CD4-positive, alpha-beta T cell treated with Interleukin-17A for 1 hour (primary cell): Measurements from ENCODE around the gene SENP1.
A peak's percentile ranks its signal among the peaks of the same experiment; 100 is the strongest.

Source experiments
- DNase-seq: peaks from one replicate; pipeline ENCODE4 v3.0.0-alpha.2; 2020

The SENP1 gene

DNA sequence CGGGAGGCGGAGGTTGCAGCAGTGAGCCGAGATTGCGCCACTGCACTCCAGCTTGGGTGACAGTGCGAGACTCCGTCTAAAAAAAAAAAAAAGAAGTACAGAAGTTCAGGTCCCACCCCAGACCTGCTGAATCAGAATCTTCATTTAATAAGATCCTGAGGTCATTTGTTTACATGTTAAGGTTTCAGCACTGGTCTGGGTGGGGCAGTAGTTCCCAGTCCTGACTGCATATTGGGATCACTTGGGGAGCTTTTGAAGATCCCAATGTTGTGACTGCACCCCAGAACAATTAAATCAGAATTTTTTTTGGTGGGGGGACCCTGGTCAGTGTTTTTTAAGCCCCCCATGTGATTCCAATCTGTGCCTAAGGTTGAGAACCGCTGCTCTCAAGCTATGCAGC lies 89.9 kb downstream of the SENP1 start:
- no peak for DNase-seq

DNA sequence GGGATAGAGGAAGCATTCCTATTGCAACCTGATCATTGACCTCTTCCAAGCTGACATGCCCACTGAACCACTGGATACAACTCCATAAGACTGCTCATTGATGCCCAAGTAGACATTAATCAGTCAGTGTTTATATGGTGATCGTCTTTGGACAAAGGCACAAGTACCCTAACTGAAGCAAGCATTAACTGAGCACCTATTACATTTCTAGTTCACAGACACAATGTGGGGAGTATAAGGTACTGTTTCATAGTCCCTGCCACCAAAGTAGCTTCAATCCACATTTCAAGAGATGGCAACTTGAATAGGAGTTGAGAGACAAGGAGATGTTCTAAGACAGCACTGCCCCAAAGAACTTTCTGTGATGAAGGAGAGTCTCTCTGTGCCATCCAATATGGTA lies 90.8 kb downstream of the SENP1 start:
- no peak for DNase-seq

DNA sequence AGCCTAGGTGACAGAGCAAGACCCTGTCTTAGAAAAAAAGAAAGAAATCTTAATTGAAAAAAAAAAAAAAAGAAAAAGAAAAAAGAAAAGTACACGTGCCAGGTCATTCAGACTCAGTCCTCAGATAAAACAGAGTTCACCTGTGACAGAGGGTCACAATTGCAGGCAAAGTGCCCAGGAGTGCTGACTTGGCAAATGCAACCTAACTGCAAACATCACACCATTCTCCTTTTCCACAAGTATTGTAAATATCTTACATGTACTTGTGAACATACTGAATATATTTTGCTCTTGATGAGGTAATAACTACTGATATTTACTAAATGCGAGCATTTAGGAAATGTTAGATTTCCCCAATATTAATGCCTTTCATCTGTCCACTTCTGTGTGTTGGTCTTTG lies 92.6 kb downstream of the SENP1 start:
- no peak for DNase-seq

DNA sequence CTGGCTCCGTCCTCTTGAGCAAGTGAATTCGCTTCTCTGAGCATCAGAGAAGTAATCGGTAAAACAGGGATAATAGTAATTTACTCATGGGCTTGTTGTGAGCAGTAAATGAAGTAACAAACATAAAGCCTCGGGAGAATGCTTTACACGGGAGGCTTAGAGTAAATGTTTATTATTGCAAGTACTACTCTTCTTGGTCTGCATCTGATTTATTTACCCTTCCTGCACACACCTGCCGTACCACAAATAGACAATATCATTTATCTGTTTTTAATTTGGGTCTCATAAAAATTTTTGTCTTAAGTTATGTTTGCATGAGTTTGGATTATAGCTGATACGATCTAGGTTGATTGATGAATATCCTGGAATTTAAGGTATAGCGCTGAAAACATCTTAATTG lies 93.8 kb downstream of the SENP1 start:
- no peak for DNase-seq

DNA sequence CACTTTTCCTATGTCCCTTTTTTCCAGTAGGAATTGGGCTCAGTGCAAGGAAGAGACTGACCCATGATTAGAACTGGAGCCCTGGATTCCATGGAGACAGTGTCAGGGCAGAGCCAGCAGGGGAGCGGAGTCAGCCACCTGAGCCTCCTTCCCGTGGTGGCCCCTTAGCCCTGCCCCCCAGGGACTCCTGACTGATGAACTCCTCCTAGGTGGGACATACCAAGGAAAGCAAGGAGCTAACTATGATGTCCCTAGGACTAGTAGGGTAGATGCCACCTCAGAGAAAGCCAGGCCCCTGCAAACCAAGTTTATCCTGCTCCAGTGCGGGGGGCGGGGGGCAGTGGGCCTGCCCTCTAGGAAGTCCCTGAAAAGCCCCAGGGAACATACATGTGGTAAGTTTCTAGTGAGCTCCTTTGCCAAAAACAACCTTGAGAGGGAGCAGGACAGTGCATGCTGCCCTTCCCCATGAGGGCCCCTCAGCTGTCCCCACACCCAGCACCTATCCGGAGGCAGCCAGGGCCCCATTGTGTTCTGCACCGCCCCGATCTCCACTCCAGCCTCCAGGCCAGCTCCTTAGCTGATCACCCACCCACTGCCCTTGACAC lies 95.4 kb downstream of the SENP1 start:
- DNase-seq: no peak

DNA sequence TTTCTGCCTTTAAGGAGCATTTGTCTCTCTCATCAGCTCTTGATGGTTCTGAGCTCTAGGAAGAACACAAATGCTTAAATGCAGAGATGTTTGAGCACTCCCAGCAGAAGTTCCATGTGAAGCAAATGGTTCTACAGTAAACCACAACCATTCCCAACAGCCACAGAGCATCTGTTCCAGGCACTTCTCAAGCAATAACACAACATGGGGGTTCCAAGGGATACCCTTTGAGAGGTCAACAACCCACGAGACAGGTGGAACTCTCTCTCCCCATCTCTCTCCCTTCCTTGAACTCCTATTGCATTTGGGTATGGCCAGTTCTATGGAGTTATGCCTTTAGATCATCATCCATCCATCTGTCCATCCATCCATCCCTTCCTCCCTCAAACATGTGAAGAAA lies 96.4 kb downstream of the SENP1 start:
- DNase-seq: no peak

DNA sequence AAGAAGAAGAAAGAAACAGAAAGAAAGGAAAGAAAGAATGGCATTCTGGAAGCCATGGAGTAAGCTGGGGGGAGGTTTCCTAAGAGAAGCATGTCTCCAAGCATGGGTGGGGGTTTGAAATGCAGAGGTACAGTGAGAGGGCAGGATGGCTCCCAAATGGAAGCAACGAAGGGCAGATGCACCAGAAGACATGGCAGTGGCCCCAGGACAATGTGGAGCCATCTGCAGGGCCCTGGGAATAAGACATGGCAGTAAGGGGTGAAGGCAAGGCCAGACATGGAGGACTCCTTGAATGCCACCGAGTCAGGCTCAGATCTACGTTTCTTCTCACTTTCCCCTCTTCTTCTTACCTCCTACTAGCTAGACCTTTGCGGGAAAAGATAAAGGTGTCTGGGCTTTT lies 96.9 kb downstream of the SENP1 start:
- DNase-seq: no peak

DNA sequence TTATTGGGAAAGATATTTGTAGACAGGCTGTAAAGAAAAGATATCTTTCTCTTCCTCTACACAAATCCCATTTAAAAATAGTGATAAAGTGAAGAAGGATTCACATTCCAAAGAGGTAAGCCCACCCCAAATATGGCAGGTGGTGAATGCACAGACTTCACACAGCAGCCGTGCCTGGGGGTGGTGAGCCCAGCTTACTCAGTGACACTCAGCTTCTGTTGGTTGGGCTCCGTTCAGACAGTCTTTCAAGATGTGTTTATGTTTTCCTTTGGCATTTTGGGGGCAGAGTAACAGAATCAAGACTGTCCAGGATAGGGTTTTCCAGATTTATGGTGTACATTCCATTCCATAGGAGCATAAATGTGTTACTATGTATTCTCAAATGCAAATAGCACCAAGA lies 97.5 kb downstream of the SENP1 start:
- no peak for DNase-seq

DNA sequence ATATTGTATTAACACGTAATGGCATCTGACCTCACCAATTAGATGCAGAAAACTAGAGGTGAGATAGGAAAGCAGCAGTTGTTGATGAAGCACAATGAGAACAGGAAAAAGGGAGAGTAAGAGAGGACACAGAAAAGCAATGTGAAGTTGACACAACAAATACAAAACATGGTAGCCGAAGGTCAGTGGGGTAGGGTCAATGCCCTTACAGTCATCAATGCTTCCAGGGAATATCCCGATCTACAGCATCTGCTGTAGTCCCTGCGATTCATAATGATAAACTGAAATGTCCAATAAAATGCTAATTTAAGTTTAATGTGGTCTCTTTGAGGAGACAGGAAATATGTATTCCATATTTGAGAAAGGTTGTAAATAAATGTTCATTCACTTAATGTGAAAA lies 98.7 kb downstream of the SENP1 start:
- no peak for DNase-seq

DNA sequence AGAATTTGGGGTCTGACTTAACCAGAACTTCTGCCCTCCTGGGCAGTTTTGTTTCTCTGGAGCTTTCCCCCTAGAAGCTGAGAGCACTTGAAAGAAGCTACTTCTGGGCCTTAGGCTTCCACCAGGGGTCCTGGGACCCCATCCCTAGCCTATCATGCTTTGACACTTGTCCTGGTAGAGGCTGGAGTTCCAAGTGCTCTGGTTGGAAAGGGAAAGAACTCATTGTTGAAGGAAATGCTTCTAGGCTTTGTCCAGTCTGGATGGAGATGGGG lies 100.2 kb downstream of the SENP1 start:
- no peak for DNase-seq

DNA sequence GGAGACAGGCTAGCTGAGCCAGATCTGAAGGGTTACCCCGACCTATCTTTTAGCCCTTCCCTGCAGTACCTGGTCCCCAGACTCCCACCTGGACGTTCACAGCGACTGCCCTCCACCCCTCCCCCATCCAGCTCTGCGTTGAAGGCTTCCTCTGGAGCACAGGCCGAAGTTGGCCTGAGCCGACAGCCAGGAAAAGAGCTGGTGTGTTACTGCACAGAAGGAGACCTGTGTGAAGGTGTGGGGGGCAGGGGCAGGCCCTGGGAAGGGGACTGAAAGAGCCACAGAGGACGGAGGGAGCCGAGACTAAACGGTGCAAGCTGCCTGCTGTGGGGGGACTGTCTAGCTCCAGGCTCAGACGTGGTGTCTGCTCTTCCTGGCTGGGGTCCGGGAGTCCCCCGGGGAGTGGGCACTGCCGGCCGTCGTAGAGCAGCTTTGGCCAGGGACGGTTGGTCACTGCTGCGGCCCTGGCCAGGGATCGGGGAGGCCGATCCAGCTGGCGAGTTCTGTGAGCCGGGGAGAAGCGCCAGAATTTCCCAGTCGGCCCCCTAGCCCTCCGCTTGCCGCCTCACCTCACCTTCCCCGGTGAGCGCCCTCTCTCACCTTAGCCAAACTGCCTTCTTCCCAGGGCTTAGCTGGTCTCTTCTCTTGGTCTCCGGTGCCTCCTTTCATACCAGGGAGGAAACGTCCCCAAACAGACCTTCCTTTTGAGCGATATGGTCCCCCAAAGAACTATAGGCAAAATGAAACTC lies 100.7 kb downstream of the SENP1 start:
- no peak for DNase-seq

DNA sequence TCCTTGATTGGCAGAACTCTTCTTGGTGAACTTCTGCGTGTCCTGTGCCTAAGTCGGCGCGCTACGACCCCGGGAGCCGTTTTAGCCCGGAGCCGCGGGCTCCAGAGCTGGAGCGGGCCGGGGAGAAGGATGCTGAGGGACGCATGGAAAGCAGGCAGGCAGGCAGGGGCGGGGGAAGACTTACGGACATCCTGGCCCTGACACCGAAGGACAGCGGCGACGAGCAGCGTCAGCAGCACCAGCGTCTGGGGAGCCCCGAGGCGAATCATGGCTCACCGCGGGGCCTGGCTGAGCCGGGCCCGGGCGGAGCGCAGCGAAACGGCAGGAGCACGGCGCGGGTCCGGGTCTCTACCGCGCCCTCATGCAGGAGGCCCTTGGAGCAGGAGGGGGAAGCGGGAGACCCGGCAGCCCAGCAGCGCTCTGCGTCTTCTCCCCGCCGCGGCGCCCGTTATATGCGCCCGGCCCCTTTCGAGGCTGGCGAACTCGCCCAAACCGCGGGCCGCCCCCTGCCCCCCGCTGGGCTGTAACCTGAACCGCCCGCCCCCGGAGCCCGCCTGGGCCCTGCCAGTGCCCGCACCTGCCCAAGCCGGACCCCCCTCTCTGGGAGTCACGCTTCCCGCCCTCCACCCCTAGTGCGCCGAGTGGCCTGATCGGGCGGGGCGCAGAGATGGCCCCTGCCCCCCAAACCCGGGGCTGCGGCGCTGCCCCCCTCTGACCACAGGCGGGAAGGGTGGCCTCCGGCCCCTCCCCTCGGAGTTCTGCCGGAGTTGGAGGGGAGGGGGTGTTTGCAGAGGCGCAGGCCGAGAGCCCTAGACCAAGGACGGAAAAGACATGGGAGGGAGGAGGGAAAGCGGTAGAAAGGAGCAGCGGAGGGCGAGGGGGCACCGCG lies 101.6 kb downstream of the SENP1 start, which contains the start of gene COL2A1:
COL2A1 (minus strand) TSS at position 424 of the 889 bp plus-strand sequence; CDS start at position 269, 155 bp downstream.
- DNase-seq: peak; percentile 1

DNA sequence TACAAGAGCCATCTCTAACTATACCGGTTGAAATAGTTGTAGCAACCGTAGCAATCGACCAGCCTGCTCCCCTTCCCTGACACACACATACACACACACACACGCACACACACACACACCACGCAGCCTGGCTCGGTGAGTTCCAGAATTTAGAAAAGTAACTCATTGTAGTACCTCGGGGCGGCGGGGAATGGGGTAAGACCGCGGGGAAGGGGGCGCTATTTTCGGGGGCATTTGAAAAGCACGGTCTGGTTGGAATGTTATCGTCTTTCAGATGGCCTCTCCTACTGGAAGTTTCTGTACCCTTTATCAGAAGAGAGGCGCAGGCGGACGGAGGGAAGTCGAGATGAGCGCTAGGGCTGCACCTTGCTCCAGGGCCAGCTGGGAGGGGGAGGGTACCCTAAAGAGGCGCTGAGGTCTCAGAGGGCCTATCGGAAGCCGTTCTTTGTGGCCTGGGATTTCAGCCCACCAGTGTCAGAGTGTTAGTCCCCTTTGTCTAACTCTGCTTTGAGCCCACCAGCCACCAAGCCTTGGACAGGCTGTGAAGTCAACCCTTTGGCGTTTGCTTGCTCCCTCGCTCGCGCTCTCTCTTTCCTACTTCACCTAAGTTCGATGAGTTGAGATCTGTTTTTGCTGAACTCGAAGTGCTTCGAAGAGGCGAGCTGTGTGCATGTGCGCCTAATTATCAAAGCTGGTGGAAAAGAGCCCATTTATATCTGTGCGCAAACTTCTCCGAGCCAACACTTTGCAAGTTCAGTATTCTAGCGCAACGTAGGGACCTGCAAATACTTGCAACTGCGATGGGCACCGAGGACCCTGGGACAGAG lies 102.4 kb downstream of the SENP1 start:
- DNase-seq: peak; percentile 3

DNA sequence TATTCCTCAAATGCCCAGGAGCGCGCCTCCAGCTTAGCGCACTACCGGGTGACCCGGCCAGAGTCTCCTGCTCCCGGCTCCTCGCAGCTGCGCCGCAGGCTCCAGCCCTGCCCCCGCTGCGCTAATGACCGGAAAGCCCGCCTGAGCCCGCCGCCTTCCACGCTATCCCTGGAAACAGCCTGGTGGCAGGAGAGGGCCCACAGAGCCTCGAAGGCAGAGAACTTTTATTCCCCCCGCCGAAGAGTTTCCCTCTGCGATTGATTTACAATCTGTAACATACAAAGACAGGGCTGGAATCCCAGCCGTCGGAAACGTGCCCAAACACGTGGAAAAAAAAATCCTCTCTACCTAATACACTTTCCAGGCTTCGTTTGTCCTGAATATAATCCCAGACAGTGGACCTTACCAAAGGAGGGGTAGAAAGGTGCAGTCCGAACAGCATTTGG lies 103.1 kb downstream of the SENP1 start:
- DNase-seq: peak; percentile 0

DNA sequence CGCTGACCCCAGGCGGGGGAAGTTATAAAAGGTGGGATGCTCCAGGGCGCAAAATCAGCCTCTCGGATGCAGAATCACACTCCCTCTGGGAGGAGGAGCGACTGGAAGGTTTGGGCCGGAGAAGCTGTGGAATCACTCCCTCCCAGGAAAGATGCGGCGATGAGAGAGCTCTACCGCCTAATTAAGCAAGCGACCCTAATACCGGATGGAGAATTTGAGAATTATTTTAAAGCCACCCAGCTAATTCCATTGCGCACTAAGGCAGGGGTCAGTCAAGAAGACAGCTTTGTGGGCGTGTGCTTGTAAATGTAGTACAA lies 103.5 kb downstream of the SENP1 start:
- DNase-seq: no peak

DNA sequence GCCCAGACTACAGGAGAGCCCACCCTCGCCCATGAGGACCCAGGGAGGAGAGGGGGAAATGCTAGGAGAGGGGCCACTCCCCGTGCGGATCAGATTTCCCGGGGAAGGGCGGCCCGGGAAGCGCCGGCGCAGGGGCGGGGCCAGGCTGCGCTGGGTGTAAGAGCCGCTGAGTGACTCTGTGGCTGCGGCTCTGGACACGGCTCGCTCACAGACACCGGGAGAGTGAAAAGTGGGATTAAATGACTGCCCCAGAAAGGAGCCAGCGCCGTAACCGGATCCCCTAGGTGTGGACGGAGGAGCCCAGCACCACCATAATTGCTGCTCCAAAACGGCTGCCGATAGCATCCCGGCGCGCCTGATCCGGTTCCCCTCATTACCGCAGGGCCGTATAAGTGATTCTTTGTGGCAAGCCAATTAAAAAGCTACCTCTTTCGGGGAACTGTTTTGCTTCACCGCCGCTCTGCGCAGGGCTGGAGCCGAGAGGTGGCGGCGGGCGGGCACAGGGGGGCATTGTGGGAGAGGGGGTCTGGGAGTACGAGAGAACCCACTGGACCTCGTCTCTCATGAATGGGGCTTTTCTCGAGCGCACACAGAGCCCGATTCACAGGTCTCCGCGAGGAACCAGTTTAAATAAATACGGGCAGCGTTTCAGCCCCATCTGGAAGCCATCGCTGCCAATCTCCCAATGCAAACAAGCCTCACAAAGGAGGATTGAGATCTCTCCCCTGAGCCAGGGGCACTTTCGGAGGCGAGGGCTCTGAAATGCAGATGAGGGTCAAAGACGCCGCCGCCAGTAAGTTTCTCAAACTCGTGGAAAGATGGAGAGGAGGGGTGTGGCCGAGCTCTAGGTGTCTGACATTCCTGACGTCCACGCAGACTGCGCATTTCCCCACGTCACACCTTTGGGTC lies 104.1 kb downstream of the SENP1 start:
- DNase-seq: peak; percentile 2

DNA sequence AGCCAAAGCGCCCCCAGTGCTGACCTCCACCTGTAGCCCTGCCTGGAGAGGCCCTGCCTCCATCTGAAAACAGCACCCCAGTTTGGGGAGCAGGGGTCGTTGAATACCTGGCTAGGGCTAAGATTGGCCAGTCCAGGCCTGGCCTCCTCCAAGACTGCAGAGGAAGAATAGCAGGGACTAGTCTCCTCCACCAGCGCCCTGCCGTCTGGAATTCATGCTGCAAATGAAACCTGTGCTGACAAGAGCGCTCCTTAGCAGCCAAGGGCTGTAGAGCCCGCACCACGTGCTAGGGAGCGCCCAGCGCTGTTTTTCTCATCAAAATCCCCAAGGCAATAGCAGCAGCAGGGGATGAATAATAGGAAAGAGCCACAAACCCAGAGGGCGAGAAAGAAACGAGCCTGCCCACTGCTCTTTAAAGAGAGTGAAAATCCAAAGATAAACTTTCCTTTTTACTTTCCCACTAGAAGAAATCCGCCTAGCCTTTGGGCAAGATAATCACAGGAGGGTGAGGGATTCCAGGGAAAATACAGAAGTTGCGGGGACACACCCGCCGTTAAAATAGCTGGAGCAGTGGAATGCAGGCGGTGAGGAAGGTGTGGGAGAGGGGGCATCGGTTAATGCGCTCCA lies 104.9 kb downstream of the SENP1 start:
- DNase-seq: no peak

DNA sequence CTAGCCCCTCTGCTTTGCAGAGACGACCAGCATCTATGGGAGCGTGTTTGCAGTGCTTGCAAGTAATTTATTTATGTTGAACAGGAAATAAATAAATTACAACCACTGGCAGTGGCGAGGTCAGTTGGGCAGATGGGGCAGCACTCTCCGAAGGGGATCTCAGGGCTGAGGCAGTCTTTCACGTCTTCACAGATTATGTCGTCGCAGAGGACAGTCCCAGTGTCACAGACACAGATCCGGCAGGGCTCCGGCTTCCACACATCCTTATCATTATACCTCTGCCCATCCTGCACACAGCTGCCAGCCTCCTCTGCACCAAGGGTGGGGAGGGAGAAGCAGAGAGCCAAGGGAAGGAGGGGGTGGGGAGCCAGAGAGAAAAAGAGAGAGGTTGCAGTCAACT lies 106.1 kb downstream of the SENP1 start:
- no peak for DNase-seq

DNA sequence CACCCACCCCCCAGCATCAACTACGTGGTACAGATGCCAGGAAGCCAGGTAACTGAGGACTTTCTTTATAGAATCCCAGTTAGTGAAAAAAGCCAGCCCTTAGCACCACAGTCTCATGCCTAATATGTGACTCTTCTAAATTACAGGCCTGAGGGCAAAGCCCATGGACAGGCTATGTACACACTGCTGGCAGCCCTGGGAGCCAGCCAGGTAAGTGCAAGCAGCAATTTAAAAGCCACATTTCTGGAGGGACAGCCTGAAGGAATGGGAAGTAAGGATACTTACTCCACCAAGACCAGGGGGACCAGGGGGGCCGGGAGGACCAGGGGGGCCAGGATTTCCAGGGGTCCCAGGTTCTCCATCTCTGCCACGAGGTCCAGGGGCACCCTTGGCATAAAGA lies 108.6 kb downstream of the SENP1 start:
- no peak for DNase-seq

DNA sequence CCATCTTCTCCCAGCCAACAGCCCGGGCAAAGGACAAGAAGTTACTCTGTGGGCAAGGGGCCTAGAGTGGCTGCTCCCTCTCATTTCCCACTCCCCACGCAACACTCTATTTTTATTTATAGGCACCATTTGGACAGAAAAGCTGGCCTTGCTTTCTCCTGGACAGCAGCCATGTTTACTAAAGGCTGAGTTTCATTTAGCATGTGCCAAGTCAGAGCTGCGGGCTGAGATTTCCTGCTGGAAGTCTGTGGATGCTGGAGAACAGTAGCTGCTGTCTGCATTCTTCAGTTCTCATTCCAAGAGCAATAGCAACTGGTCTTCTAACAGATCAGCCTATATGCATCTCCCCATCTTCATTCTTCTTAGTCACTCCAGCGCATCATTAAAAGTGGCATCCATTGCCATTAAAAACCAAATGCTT lies 109.9 kb downstream of the SENP1 start:
- DNase-seq: no peak

DNA sequence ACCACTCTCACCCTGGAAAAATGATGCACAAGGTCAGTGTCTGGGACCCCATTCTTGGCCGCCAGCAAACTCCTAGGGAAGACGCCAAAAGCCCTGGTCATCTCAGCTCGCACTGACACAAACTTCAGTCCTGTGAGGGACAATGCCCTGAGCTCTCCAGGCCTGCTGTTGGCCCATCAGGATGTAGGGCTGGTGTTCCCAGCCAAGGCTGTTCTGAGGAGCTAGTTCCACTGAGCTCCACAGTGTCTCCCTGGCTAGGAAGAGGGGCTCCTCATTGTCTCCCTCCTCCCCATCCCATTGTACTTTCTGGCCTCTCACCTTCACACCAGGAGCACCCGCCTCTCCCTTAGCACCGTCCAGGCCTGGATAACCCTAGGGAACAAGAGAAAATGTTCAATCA lies 112.4 kb downstream of the SENP1 start:
- DNase-seq: no peak
